Retinal pigment epithelial cell (primary cell): Measurements from ENCODE around the gene GPR52.

ENCODE experiments used
- DNase-seq: peaks from one replicate; pipeline ENCODE4 v3.0.0-alpha.2; 2010; ENCODE audit warnings: low read depth
- H3K4me3 ChIP-seq: 2 replicates; pipeline ENCODE4 v1.5.1; 2011; ENCODE audit warnings: mild to moderate bottlenecking, low read length, control low read depth, moderate library complexity
- TF ChIP-seq, protein P1 (sequence below): conservative IDR thresholded peaks from 2 replicates; pipeline ENCODE4 v1.5.1; 2011; ENCODE audit warnings: low read depth, low read length, control low read depth, inconsistent platforms

Gene GPR52

GRCh38 chr1:174491606-174492005, 43.8 kb downstream of the GPR52 start:
- no peak for DNase-seq
- TF ChIP-seq, protein P1, sequence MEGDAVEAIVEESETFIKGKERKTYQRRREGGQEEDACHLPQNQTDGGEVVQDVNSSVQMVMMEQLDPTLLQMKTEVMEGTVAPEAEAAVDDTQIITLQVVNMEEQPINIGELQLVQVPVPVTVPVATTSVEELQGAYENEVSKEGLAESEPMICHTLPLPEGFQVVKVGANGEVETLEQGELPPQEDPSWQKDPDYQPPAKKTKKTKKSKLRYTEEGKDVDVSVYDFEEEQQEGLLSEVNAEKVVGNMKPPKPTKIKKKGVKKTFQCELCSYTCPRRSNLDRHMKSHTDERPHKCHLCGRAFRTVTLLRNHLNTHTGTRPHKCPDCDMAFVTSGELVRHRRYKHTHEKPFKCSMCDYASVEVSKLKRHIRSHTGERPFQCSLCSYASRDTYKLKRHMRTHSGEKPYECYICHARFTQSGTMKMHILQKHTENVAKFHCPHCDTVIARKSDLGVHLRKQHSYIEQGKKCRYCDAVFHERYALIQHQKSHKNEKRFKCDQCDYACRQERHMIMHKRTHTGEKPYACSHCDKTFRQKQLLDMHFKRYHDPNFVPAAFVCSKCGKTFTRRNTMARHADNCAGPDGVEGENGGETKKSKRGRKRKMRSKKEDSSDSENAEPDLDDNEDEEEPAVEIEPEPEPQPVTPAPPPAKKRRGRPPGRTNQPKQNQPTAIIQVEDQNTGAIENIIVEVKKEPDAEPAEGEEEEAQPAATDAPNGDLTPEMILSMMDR: no peak
- H3K4me3 ChIP-seq: no peak overlapping the region

- H3K4me3 ChIP-seq: no peak overlapping the region
- no peak for DNase-seq
- TF ChIP-seq, protein P1: no peak
Measured at GRCh38 chr1:174497478-174497877, 49.7 kb downstream of the GPR52 start.
